Activated CD8-positive, alpha-beta memory T cell treated with anti-CD3 and anti-CD28 coated beads for 4 hours (primary cell): ENCODE measurements around the gene TCIRG1.
A peak's percentile ranks its signal among the peaks of the same experiment; 100 is the strongest.

Source experiments
- DNase-seq, 2 donors: peaks; one replicate each; pipeline ENCODE4 v3.0.0-alpha.2; 2020; ENCODE audit warnings: low read depth in 2 of 2

The TCIRG1 gene

DNA sequence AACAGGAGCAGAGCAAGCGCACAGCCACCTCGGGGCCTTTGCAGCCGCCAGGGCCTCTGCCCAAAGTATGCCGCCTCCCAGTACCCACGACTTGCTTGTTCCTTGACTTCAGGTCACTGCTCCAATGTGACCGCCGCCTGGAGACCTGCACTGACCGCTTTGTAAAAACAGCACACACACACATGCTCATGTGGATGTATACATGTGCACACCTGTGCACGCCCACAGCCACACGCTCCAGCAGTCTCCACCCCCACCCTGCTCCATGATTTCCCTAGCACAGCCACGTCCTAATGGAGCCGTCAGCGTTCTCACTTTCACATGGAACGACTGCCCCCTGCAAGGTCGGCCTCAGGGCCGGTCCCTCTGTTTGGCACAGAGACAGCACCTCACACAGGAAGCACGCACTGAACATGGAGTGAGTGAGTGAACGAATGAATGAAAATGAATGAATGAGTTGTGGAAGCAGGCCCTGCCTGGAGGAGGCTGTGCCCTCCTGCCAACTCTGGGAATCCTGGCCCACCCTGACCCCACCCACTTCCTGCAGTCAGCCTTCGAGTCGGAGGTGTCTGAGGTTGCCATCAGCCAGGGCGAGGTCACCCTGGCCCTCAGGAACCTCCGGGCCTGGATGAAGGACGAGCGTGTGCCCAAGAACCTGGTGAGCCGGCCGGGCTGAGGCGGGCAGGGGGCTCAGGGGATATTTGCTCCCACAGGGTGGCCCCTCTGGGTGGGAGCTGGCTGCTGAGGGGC, 20.7 kb upstream of the TCIRG1 start:
- no peak for DNase-seq

DNA sequence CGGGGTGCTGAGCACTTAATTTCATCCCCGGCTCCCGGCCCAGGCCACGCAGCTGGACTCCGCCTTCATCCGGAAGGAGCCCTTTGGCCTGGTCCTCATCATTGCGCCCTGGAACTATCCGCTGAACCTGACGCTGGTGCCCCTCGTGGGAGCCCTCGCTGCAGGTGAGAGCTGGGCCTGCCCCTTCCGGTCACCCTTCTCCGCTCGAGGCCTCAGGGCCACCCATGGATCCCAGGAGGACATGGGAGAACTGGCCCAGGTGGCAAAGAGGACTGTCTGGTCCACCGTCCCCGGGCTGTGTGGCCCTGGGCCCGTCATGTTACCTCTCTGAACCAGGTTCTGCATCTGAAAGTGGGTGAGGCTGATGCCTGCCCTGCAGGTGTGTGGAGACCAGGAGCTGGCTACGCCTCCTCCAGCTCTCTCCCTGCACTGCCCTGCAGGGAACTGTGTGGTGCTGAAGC, 20.1 kb upstream of the TCIRG1 start:
- no peak for DNase-seq

DNA sequence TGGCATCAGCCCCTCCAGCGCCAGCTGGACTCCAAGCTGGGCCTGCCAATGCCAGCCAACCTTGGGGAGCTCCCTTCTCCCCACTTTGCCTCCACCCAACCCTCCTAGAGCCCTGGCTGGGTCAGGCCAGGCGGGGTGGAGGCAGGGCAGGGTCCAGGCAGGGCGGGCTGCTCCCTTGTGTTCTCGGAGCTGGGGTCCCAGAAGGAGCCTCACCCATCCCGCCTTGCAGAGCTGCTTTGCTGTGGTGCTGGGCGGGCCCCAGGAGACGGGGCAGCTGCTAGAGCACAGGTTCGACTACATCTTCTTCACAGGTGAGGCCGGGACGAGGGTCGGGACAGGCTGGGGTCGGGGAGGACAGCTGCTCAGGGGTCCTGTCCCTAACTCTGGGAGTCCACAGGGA, 19.3 kb upstream of the TCIRG1 start:
- no peak for DNase-seq

DNA sequence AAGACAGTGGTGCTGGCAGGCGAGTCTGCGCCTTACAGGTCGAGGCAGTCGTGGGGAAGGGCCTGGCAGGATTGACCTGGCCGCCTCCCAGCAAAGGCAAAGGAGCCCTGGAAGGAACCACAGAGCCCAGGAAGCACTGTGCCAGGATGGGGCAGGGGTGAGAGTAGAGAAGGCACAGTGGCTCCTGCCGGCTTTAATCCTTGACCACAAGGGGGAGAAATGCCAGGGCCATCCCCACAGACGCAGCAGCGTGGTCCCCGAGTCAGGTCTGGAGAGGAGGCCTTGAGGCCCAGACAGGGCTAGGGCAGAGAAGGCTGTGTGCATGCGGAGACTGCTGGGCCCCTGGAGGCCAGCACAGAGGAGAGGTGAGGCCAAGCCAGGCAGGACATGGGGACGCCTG, 18.2 kb upstream of the TCIRG1 start:
- no peak for DNase-seq

DNA sequence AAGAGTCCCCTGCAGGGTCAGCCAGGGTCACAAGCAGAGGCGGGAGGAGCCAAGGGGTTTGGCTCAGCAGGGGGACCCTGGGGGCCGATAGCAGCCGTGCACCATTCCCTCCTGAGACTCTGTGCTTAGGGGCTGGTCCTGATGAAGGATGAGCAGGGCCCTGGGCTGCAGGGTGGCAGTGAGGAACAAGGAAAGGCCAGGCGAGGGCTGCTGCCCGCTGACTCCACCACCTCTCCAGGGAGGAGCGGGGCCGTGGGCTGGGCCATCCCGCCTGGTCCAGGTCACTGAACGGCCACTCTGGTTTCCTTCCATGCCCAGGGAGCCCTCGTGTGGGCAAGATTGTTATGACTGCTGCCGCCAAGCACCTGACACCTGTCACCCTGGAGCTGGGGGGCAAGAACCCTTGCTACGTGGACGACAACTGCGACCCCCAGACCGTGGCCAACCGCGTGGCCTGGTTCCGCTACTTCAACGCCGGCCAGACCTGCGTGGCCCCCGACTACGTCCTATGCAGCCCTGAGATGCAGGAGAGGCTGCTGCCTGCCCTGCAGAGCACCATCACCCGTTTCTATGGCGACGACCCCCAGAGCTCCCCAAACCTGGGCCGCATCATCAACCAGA, 17.5 kb upstream of the TCIRG1 start:
- DNase-seq: no peak

DNA sequence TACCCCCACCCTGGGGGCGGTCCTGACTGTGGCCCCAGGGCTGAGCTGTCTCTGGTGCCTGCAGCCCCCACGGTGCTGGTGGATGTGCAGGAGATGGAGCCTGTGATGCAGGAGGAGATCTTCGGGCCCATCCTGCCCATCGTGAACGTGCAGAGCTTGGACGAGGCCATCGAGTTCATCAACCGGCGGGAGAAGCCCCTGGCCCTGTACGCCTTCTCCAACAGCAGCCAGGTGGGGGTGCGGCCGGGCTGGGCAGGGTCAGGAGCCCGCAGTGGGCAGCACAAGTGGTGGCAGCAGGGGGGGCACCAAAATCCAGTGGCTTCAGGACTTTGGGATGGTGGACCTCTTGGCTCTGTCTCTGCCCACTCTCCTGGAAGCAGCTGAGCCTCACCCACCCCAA, 16.3 kb upstream of the TCIRG1 start:
- no peak for DNase-seq

DNA sequence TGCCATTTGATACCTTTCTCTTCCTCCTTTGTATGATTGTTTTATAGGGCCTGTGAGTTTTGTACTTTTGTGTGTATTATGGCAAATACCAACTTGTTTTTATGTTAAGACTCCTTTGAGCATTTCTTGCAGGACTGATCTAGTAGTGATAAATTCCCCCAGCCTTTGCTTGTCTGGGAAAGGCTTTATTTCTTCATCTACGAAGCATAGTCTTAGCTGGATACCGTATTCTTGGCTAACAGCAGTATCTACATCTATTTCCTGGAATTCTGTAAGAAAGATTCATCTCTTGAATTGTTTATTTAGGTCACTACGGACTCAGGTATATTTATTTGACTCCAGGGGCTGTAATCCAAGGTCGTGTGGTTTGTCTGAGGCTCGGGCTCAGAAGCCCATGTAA, 14.3 kb upstream of the TCIRG1 start:
- no peak for DNase-seq

DNA sequence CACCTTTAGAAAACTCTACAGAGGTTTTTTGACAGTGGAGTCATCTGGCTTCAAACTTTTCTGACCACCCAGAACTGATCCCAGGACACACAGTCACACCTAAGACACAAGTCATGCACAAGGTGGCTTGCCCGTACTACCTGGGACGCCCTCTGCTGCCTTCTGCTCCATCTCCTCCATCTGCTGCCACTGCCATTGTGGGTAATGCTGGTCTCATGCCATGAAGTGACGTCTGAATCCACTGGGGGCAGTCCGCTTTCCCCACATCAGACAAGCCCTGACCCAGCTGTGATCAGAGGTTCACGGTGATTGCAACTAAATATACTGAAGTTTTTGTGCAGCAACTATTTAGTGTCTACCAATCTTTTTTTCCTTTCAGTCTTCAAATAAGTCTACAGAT, 13.8 kb upstream of the TCIRG1 start:
- no peak for DNase-seq

DNA sequence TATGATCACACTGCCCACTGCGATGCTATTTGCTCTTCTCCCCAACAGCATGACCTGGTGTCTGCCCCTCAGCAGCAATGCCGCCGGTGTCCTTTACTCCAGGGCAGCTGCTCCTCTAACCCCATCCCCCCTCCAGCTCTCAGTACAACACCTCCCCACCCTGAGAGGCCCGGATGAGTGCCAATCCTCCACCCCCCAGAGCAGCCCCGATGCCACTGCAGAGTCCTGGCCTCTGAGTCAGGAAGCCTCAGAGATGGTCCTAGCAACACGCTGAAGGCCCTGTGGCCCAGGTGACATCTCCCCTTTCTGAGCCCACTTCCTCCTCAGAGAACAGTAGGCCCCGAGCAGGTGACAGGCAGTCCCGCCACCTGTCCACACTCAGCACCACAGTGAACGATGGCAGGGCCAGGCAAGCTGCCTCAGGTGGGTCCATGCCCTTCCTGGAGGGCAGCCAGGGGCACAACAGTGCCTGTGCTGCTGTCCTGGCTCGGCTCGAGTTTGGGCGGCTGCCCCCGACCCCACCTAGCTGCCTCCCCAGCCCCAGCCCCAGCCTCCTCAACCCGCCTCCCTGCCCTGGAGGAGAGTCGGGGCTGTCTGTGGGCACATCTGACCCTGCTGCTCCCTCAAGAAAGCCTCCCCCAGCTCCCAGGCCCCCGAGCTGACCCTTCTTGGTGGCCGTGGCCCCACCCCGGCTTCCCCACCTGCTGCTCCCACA, 12.3 kb upstream of the TCIRG1 start:
- DNase-seq: no peak

DNA sequence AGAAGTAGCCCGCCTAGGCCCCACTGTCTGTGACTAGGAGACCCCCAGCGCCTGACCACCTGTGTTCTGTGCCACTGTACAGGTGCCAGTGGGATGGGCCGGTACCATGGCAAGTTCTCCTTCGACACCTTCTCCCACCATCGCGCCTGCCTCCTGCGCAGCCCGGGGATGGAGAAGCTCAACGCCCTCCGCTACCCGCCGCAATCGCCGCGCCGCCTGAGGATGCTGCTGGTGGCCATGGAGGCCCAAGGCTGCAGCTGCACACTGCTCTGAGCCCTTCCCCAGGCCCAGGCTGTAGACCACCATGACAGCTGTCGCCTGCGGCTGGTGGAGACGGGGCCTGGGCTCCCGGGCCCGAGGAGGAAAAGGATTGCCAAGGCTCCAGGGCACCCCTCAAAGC, 11.2 kb upstream of the TCIRG1 start:
- DNase-seq: no peak

DNA sequence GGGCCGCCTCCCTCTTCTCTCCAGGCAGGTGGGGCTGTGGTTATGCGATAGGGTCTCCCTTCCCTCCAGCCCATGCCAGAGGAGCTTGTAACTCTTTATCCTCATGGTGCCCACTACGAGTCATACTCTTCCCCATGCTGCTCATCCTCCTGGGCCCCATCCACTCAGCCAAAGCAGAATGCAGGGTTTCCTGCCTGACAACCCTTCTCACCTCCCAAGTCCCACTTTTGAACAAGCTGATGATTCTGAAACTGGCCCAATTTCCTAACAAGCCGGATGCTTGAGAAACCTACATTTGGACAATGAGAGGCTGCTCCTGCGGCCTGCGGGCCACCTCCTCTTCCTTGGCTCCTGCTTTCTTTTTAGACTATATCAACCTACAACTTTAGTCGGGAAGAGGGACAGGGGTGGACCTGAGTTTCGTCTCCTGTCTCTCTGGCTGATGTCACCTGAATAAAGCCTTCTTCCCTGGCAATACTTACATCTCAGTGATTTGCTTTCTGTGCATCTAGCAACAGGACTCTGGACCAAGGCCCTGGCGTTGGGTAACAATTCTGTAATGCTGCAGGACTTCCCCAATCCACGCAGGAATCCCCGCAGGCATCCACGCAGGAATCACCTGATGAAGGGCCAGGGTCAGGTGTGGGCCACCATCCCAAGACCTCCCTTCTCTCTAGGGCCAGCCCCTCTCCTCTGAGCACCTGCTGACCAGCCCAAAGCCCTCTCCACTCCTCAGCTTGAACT, 9.9 kb upstream of the TCIRG1 start:
- DNase-seq: no peak

DNA sequence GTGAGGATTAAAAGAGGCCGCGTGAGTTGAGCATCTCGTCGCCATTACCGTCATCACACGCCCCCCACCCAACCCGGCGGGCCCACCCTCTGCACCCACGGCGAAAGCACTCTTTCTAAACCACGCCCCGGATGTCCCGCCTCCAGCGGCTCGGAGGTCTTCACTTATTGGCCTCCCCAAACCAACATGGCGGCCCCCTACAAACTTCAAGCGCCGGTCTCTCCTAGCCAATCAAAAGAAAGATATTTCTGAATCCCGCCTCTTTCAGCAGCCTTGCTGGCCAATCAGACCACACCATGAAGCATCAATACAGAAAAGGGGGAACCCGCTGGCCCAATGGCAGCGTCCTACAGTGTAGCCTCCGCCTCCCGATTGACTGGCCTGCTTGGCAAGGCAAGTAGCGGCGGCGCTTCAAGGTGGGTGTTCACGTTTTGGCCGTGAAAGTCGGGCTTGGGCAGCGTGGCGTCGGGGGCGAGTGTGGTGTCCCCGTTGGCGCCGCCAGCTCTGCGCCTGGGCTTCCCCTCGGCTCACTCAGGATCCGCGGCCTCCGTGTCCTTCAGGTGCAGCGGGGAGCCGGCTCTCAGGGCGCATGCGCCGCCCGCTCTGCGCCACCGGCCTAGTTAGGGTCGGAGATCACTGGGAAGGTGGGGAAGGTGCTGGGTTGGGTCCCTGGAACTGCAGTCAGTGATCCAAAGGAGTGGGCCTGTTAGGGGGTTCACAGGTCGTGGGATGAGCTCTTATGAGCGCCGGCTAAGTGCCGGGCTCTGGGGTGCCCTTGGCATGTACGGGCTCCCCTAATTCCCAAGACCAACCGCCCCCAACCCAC, 8.3 kb upstream of the TCIRG1 start, which contains the start of gene NDUFS8:
Gene NDUFS8, plus strand, starts transcription at position 364 of the 826 bp plus-strand sequence. CDS start 1,471 bp downstream, outside the sequence.
- peak; percentile 94 to 96 for DNase-seq

DNA sequence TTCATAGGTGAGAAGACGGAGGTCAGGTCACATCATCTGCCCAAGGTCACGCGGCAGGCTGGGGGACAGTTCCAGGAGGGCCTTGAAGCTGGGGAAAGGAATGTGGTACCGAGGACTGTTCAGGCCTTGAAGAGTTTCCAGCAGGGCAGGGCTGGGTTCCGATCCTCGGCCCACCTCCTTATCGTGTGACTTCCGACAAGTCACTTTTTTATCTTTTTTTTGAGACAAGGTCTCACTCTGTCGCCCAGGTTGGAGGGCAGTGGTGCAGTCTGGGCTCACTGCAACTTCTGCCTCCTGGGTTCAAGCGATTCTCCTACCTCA, 7.7 kb upstream of the TCIRG1 start:
- no peak for DNase-seq

DNA sequence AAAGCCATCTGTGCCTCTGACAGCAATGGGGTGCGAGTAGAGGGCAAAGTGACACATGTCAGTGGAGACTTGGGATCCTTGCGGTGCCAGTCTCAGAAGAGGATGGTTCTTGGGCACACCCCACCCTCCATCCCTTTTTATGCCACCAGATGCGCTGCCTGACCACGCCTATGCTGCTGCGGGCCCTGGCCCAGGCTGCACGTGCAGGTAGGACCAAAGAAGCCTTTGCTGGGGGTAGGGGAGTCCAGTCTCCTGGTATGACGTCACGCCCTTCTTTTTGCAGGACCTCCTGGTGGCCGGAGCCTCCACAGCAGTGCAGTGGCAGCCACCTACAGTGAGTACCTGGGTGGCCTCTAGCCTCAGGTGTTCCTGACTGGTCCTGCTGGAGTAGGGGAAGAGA, 6.8 kb upstream of the TCIRG1 start:
- no peak for DNase-seq

DNA sequence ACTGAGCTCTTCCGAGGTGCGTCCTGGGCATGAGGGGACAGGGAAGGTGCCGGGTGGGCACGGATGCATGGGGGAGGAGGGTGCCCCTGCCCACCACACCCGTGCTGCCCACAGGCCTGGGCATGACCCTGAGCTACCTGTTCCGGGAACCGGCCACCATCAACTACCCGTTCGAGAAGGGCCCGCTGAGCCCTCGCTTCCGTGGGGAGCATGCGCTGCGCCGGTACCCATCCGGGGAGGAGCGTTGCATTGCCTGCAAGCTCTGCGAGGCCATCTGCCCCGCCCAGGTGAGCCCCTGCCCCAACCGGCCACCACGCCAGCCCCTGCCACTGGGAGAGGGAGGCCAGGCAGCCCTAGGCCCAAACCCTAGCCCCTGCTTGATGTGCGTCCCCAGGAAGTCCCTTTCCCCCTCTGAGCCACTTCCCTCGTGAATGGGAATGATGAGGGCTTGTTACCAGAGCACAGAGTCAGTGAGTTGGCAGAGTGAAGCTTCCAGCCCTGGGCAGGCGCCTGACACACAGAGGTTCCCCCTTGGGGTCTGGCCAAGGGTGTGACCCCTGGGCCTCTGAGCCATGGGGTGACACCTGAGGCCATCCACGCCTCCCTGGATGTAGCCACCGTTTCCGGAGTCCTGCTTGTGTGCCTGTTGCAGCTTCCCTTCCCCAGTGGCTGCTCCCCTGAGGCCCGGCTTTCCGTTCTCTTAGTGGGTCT, 5.7 kb upstream of the TCIRG1 start:
- no peak for DNase-seq

DNA sequence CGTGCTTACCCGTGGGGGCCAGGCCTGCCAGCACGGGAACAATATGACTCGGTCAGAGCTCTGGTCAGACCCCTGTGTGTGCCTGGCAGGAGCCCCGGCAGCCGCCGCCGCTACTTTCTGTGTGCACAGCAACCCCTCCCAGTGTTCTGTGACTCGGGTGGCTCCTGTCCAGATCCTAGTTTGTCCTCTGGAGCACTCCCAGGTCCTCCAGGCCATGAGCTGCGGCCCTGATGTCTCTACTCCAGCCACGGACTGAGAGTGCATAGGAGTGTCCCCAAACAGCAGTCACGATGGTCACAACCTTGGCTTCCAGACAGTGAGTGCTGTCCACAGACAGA, 5.1 kb upstream of the TCIRG1 start:
- no peak for DNase-seq

DNA sequence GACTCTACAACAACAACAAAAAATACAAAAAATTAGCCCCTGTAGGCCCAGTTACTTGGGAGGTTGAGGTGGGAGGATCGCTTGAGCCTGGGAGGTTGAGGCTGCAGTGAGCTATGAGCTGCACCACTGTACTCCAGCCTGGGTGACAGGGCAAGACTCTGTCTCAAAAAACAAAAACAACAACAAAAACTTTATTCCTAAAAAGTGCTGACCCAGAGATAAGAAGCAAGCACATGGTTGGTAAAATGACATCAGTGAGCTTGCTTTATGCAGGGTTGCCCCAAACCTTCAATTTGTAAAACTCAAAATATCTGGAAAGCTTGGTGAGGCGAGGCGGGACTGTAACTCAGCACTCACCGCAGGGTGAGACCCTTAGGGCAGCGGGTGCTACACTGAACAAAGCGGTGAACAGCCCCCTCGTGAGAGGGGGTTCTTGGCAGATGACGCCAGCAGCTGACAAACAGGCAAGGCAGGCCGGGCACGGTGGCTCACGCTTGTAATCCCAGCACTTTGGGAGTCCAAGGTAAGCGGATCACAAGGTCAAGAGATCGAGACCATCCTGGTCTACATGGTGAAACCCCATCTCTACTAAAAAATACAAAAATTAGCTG, 3.5 kb upstream of the TCIRG1 start:
- DNase-seq: no peak

DNA sequence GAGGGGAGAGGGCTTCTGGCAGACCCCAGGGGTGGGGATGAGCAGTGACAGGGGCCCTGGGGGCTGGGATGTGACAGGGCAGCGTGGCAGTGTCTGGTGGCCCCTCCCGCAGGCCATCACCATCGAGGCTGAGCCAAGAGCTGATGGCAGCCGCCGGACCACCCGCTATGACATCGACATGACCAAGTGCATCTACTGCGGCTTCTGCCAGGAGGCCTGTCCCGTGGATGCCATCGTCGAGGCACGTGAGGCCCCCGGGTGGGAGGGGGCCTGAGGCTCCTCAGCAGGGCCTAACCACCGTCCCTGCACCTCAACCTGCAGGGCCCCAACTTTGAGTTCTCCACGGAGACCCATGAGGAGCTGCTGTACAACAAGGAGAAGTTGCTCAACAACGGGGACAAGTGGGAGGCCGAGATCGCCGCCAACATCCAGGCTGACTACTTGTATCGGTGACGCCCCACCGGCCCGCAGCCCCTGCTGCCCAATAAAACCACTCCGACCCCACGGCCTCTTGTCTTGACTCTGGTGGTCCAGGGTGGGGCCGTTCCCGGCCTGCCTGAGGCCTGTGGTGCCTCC, 2.6 kb upstream of the TCIRG1 start:
- no peak for DNase-seq

DNA sequence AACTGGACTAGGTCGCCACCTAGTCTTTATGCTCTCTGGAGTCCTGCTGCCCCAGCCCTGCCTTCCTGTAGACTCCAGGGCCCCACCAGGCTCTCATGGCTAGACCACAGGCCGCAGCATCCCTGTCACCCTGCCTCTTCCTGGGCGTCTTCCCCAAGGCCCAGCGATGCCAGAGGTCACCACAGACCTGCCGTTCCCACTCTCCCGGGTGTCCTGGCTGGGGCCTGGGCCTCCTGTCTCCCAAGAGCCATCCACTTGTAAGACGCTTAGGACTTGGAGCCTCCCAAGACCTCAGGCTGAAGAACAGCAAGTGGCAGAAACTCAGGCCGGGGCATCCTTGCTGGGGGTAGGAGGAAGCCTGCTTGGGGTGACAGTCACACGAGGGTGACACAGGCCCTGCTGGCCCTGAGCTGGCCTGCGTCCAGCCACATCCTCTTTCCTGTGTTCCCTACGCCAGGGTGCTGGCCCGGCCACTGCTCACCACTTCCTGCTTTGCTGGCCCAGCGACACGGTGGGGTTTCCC, 2.0 kb upstream of the TCIRG1 start:
- DNase-seq: no peak
